ENCODE measurements around the gene SPACA6. TPM values are rescaled to one million over a fixed set of nuclear protein-coding genes. Genes with fewer than 3 reads are reported as not detected.

The SPACA6 gene
- total RNA-seq, 1 donor from 2014 or later, result 27.9 TPM

DNA sequence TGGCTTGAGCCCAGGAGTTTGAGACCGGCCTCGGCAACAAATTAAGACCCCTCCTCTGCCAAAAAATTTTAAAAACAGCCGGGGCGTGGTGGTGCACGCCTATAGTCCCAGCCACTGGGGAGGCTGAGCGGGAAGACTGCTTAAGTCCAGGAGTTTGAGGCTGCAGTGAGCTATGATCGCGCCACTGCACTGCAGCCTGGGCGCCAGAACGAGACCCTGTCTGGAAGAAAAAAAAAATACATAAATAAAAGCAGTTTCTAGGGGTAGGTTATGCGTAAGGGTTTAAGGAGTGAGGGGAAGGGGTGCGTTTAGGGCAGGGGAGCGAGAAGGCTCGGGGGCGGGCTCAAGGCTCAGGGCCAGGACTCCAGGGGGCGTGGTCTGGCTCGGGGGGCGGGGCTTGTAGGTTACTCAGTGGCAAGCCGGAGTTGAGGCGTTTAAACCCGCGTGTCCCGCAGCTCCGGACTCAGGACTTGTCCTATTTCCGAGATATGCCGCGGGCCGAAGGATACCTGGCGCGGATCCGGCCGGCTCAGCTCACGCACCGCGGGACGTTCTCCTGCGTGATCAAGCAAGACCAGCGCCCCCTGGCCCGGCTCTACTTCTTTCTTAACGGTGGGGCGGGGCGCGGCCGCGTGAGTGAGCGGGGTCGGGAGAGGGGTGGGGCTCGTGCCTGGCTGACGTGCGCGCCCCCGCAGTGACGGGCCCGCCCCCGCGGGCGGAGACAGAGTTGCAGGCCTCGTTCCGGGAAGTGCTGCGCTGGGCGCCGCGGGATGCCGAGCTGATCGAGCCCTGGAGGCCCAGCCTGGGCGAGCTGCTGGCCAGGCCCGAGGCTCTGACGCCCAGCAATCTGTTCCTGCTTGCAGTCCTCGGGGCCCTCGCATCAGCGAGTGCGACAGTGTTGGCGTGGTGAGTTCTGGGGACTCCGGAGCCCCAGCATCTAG is 10.7 kb downstream of the SPACA6 start:
- DNase-seq (ENCODE audit: low spot score), result peak; percentile 96

DNA sequence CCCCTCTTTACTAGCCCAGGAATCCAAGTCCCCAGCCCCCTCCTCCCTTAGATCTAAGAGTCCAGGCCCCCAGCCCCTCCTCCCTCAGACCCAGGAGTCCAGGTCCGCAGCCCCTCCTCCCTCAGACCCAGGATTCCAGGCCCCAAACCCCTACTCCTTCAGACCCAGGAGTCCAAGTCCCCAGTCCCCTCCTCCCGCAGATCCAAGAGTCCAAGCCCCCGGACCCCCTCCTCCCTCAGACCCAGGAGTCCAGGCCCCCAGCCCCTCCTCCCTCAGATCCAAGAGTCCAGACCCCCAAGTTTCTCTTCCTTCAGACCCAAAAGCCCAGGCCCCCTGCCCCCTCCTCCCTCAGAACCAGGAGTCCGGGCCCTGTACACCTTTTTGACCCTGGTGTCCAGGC is 11.5 kb downstream of the SPACA6 start:
- no peak for DNase-seq (ENCODE audit: low spot score)

DNA sequence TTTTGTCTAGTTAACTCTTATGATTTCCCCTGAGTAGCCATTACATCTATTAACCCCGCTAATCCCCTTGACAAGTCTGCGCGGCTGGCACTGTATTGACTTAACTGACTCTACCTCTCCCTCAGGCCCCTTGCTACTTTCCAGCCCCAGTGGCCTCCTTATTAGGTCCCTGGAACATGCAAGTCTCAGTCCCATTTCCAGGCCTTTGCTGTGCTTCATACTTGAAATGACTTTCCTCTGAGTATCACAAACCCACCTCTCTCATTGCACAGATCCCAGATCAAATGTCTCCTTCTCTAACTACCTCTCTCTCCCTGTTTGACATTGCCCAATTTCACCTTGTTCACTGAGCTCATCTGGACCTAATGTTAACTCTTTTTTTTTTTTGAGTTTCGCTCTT is 13.2 kb downstream of the SPACA6 start:
- no peak for DNase-seq (ENCODE audit: low spot score)

DNA sequence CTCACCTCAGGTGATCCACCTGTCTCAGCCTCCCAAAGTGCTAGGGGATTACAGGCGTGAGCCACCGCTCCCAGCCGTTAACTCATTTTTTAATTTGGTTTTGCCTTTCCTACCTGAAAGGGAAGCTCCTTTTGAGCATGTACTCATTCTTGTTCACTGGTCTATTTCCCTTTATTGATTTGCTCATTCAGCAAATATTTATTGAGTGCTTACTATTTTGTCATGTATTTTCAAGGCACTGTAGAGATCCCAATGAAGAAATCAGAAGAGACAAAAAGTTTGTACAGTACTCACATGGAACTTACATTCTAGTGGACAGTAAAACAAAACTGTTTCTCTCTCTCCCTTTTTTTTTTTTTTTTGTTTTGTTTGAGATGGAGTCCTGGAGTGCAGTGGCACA is 13.8 kb downstream of the SPACA6 start:
- DNase-seq (ENCODE audit: low spot score), result no peak

DNA sequence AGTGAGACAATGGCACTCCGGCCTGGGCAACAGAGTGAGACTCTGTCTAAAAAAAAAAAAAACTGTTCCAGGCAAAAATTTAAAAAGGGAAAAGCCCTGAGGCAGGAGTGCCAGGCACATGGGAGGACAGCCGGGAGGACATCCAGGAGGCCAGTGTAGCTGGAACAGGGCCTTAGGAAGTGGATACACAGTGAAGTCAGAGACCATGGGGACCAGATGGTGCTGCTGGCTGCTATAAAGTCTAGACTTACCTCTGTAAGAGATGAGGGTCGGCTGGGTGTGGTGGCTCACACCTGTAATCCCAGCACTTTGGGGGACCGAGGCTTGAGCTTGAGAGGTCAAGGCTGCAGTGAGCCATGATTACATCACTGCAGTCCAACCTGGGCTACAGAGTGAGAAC is 15.7 kb downstream of the SPACA6 start:
- no peak for DNase-seq (ENCODE audit: low spot score)

DNA sequence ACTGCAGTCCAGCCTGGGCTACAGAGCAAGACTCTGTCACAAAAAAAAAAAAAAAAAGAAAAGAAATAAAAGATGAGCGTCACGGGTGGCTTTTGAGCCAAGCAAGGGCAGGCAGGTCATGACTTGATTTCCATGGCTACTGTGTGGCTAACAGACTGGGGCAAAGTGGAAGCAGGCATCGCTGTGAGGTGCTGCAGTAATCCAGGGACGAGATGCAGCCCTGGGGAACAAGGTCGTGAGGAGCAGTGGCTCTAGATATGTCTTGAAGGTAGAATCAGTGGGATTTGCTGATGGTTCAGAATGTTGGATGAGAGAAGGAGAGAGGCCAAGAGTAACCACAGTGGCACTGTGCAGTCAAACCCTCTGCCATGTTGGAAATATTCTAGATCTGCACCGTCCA is 16.4 kb downstream of the SPACA6 start:
- DNase-seq (ENCODE audit: low spot score), result no peak

DNA sequence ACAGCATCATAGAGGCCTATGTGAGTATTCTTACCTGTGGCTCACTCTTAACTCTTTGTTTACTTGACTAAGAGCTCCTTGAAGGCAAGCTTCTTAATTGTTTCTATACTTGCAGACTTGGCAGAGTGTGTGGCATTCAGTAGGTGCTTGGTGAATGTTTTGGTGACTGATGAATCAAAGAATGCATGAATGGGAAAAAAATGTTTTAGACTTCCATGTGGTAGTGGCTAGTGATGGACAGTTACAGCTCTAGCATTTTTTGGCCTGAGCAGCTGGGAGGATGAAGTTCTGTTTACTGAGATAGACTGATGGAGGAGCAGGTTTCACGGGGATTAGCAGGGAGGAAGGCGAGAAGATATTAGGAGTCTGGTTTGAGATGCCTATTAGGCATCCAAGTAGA is 17.0 kb downstream of the SPACA6 start:
- no peak for DNase-seq (ENCODE audit: low spot score)

DNA sequence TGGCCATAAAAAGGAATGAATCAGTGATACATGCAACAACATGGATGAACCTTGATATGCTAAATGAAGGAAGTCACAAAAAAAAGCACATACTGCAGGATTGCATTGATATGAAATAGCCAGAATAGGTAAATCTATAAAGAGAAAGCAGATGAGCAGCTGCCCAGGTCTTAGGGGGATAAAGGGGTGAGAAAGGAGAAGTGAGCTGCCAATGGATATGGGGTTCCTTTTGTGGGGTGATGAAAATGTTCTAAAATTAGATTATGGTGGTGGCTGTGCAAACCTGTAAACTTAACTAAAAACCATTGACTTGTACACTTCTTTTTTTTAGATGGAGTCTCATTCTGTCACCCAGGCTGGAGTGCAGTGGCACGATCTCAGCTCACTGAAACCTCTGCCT is 18.6 kb downstream of the SPACA6 start:
- DNase-seq (ENCODE audit: low spot score), result no peak

DNA sequence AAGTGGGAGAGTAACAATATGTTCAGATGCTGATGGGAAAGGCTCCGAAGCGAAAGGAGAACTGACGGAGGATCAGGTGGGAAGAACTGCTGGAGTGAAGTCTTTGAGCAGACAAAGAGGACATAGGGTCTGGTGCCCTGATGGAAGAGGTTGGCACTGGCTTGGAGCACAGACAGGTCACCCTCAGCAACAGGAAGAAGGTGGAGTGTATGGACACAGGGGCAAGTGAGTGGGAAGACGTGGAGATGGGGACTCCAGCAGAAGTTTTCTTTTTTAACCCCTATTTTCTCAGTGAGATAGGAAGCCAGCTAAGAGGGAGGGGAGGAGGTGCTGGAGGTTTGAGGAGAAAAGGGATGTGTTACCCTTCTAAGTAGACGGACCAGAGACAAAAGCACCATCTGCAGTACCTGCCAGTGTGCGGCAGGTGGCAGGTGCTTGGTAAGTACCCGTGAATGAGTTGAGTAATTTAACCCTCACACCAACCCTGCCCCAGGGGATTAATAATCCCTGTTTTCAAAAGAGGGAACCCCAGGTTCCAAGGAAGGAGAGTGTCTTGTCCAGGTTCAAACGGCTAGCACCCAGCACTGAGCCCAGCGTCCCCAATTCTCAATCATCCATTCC is 19.4 kb downstream of the SPACA6 start:
- no peak for DNase-seq (ENCODE audit: low spot score)

DNA sequence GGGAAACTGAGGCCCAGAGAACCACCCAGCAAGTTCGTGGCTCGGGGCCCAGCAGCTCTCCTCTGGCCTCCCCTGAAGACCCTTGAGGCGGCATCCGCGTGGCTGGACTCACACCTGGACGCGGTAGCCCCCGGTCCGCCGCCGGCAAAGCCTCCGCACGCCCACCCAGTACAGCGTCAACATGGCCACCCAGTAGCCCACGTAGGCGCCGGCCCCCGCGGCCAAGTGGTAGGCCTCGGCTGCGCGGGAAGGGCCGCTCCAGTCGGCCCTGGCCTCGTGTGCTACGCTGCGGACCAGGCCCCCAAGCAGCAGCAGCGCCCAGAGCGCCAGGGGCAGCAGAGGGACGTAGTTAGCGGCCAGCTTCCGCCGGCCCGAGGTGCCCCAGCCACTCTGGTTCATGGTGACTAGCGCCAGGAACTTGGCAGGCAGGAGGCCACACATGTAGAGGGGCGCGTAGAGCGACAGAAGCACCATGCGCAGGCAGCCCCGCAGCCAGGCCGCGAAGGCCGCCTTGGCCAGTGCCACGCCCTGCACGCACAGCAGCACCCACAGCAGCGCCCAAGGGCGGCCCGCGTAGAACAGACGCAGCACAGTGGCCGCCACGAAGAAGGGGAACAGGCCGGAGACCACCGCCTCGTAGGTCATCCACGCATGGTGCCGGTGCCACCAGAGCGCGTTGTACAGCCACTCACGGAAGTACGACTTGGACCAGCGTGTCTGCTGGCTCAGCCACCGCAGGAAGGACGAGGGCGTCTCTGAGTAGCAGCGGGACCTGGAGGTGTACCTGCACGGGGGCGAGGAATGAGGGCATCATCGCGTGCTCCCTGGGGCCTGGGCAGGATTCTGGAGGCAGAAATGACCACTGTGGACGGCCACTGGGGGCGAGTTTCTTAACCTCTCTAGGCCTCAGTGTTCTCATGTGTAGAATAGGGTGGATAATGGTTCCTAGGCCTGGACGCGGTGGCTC is 20.5 kb downstream of the SPACA6 start:
- DNase-seq (ENCODE audit: low spot score), result no peak

DNA sequence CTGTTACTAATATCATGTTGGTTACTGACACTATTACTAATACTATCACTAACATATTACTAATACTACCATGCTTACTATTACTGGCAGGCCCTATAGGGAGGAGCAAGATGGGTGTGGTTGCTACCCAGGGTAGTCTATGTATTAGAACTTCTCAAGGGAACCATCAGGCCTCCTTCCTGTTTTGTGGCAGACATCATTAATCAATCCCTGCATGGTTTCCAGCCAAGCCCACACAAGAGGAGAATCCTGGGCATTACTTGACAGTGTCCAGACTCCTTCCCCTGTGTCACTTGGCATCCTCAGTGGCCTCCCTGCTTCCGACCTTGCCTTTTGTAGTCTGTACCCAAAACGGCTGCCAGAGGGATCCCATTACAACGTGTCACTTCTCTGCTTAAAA is 21.7 kb downstream of the SPACA6 start:
- no peak for DNase-seq (ENCODE audit: low spot score)

DNA sequence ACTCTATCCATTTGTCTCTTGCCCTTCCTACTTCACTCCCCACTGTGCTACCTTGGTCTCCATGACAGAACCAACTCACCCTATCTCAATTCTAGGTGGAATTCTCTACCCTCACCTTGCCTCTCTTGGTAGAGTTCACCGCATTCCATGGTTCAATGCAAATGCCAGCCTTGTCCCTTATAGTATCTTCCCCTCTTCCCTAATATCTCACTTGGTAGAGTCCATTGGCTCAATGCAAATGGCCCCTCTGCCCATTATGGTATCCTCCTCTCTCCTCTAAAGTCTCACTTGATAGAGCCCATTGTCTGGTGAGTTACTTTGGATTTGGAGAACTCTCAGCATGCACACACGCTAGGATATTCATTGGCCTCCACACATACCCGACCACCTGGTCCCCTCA is 22.7 kb downstream of the SPACA6 start:
- DNase-seq (ENCODE audit: low spot score), result no peak

DNA sequence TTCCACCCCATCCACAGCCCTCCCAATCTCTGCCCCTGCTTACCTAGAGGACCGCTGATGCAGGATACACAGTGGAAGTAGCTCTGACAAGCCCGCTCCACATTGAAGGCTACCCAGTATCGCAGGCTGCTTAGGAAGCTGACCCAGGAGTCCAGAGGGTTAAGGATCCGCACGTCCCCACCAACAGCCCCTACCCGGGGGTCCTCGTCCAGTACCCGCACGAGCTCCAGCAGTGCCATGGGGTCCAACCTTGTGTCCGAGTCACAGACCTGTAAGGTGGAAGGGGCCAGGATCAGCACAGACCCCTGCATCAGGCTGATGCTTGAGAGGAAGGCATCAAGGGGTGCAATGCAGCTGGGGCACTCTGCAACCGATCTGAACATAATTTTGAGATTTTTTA is 23.8 kb downstream of the SPACA6 start:
- no peak for DNase-seq (ENCODE audit: low spot score)

DNA sequence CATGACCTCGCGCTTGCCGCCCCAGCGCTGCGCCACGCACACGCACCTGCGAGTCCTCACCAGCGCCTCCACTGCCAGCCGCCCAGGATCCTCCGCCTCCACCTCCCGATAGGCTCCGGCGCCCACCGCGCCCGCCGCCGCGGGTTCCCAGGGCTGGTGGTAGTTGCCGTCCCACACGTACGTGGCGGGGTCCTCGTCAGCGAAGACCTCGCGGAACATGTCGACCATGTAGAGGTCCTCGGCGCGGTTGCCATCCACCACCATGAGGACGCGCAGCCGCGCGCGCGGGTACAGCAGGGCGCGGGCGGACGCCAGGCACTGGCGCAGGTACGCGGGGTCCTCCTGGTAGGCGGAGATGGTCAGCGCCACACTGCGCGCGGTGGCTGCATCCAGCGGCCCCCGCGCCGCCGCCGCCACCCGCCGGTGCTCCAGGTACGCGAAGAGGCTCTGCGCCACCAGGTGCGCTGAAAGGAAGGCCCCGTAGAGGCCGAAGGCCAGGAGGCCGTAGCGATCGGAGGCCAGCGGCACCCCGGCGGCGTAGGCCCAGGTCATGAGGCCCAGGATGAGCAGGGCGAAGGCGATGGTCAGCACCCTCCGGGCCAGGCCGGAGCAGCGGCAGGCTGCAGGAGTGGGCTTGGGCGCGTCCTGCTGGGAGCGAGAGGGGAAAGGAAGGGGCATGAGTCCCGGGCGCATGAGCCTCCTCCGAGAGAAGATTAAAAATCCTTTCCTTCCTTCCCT is 26.3 kb downstream of the SPACA6 start:
- DNase-seq (ENCODE audit: low spot score), result no peak

DNA sequence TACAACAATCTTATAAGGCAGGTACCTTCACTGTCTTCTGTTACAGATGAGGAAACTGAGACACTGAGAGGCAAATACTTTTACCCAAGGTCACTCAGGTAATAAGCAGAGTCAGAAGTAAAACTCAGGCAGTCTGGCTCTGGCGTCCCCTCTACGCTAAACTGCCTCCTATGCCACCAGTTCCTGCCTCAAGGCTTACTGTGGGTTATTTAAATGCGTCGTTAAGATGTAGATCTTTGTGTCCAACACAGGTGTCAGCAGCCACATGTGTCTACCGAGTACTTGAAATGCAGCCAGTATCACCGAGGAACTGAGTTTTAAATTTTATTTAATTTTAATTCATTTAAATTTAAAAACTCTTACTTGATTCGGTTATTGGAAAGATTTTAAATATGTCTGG is 28.8 kb downstream of the SPACA6 start:
- DNase-seq (ENCODE audit: low spot score), result no peak

DNA sequence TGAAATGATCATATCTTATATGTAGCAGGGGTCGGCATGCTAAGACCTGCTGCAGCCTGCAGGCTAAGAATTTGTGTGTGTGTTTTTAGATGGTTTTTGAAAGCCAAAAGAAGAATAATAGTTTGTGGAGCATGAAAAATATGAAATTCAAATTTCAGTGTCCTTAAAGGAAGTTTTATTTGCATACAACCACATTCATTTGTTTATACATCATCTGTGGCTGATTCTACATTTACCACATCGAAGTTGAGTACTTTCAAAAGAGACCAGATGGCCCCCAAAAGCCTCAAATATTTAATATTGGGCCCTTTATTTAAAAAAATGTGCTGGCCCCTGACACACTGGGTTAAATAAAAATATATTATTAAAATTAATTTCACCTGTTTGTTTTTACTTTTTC is 29.4 kb downstream of the SPACA6 start:
- no peak for DNase-seq (ENCODE audit: low spot score)

DNA sequence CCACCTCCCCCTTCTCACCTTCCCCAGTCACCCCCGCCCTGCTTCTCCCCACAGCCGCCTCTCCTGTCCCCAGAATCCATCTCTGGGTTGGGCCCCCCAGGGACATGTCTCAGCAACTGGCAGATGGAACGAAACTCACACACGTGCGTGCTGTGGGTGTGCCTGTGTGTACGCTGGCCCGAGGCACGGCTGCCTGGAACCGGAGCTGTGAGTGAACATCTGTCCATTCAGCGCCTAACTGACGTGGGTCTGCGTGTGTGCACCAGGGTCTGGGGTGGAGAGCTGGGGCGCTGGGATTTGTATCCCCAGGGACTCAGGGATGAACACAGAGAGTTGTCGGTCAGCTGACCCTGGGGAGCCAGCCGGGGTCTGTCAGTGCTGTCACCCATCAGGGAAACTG is 31.4 kb downstream of the SPACA6 start:
- DNase-seq (ENCODE audit: low spot score), result no peak

DNA sequence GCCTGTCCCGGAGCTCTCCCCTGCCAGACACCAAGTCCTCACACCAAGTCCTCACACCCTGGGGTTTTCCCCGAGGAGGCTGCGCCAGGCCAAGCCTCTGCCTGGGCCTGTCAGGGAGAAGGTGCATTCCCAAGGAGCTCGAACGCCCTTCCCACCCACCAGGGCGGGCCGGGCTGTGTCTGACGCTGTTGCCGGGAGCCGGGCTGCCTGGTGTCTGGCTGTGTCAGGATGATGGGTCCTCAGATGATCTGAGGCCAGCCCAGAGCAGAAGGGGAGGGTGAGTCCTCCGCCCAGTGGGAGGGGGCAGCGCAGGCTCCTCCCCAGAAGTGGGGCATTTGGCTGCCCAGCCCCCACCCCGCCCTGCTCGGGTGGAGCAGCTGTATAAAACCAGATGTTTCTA is 32.9 kb downstream of the SPACA6 start:
- DNase-seq (ENCODE audit: low spot score), result peak; percentile 93

DNA sequence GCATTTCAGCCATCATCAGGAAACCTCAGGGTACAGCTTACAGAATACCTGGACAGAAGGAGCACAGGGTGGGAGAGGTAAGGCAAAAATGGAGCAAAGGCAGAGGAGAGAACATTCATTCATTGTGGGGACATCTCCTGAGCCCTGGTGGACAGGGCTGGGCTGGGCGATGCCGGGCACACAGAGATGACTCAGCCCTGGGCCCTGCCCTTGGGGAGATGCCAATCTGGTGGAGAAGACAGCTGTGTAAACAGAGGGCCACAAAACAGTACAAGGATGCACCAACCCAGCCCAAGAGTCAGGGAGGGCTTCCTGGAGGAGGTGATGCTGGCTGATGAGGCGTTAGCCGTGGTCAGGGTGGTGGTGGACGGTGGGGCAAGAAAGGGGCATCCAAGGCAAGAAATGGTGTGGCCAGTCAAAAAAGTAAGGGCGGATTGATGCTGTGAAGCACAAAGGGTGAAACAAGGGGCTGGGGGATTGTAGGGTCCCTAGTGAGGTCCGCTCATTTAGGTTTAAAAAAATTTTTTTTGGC is 34.3 kb downstream of the SPACA6 start:
- no peak for DNase-seq (ENCODE audit: low spot score)

DNA sequence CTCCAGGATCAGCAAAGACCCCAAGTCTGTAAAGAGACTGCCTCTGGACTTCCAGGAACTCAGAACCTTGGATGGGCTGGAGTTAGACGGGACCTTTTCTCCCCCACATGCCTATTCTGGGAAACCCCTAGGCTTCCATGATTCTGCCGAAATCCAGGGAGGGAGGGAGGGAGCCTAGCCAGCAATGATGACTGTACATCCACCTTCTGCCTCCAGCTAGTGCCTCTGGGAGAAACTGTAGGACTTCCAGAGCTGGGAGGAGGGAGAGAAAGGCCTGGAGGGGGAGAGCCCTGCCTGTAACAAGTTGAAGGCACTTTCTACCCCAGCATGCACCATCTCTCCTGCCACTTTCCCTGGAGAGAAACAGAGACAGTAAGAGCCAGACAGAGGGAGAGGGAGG is 36.7 kb downstream of the SPACA6 start:
- DNase-seq (ENCODE audit: low spot score), result no peak
